Measurements from ENCODE around the gene C20orf173. TPM values are rescaled to one million over a fixed set of nuclear protein-coding genes. Genes with fewer than 3 reads are reported as not detected.

The C20orf173 gene
- total and polyA plus RNA-seq, 8 donors, result not detected

- Histone ChIP-seq H3K36me3 (peaks cover 0 to 95% of the 10 kb centered on the region in 2 donors), H3K4me1 (peaks cover 0 to 2% of the 10 kb centered on the region in 2 donors), H3K27ac (no peak overlapping the region), H3K9me3 (no peaks in the 10 kb centered on the region), H3K4me3 (no peak overlapping the region), H3K27me3 (no peaks in the 10 kb centered on the region)
- intact Hi-C loops (cut with DNase I), result no loop called here
- ATAC-seq, result no peak
- no peak for TF ChIP-seq CTCF (IDR thresholded peaks at IDR 0.05)
- DNase-seq, result no peak
Measured at GRCh38 chr20:35497320-35497719, 32.1 kb downstream of the C20orf173 start.

GRCh38 chr20:35496481-35496880, 33.0 kb downstream of the C20orf173 start:
- ATAC-seq (no peak), DNase-seq (no peak)
- Histone ChIP-seq H3K27ac (no peak overlapping the region), H3K4me3 (no peak overlapping the region), H3K36me3 (peaks cover 0 to 88% of the 10 kb centered on the region in 2 donors), H3K27me3 (no peaks in the 10 kb centered on the region), H3K4me1 (peaks cover 0 to 9% of the 10 kb centered on the region in 2 donors), H3K9me3 (no peaks in the 10 kb centered on the region)
- intact Hi-C loops (cut with DNase I), result no loop called here
- TF ChIP-seq CTCF (IDR thresholded peaks at IDR 0.05), result no peak

- Histone ChIP-seq H3K27ac (no peak overlapping the region), H3K36me3 (peaks cover 0 to 74% of the 10 kb centered on the region in 2 donors), H3K4me3 (no peak overlapping the region), H3K27me3 (no peaks in the 10 kb centered on the region), H3K9me3 (no peaks in the 10 kb centered on the region), H3K4me1 (peaks cover 0 to 32% of the 10 kb centered on the region in 2 donors)
- no peak for TF ChIP-seq CTCF (IDR thresholded peaks at IDR 0.05)
- intact Hi-C loops (cut with DNase I), result no loop called here
- DNase-seq (no peak), ATAC-seq (no peak)
Measured at GRCh38 chr20:35492352-35492751, 37.1 kb downstream of the C20orf173 start.

GRCh38 chr20:35491823-35492222, 37.6 kb downstream of the C20orf173 start:
- no peak for TF ChIP-seq CTCF (IDR thresholded peaks at IDR 0.05)
- Histone ChIP-seq H3K27ac (no peak overlapping the region), H3K27me3 (no peaks in the 10 kb centered on the region), H3K36me3 (peaks cover 0 to 74% of the 10 kb centered on the region in 2 donors), H3K9me3 (no peaks in the 10 kb centered on the region), H3K4me3 (peak overlapping the region in 1 of 2 donors; percentile 46), H3K4me1 (peaks cover 0 to 32% of the 10 kb centered on the region in 2 donors)
- DNase-seq, result no peak
- no peak for ATAC-seq
- intact Hi-C loops (cut with DNase I), result no loop called here

GRCh38 chr20:35490736-35491181, 38.7 kb downstream of the C20orf173 start:
- TF ChIP-seq CTCF (IDR thresholded peaks at IDR 0.05), result no peak
- H3K27me3 ChIP-seq, result no peaks in the 10 kb centered on the region
- H3K4me3 ChIP-seq, result peak overlapping the region in 1 of 2 donors; percentile 46
- H3K36me3 ChIP-seq, result peaks cover 0 to 70% of the 10 kb centered on the region in 2 donors
- H3K4me1 ChIP-seq, result peaks cover 0 to 32% of the 10 kb centered on the region in 2 donors
- intact Hi-C loops (cut with DNase I), result no loop called here
- no peak for DNase-seq
- H3K9me3 ChIP-seq, result no peaks in the 10 kb centered on the region
- peak; percentile 86 for ATAC-seq
- peak overlapping the region in 1 of 2 donors; percentile 70 for H3K27ac ChIP-seq
